Measurements from ENCODE around the gene EPHA7.

GRCh38 chr6:93238632-93239031, 180.7 kb downstream of the EPHA7 start:
- TF ChIP-seq POLR2A (IDR thresholded peaks at IDR 0.05) (no peak), CTCF (IDR thresholded peaks at IDR 0.05 in 4 of 5, conservative IDR thresholded peaks at IDR 0.05 in 1 of 5) (no peak)
